ENCODE data around the gene CLP1.
"Not testable (repeated sequence)": the region's sequence is repeated elsewhere in the genome, so short reads cannot be mapped to it uniquely, and the experiment has no call there.

The CLP1 gene

GRCh38 chr11:57667117-57667735, 9.7 kb downstream of the CLP1 start:
- DNase-seq, result peak; percentile 88

GRCh38 chr11:57667736-57668433, 10.3 kb downstream of the CLP1 start, which contains the start of gene ZDHHC5:
ZDHHC5 (plus strand) TSS chr11:57668114; CDS start chr11:57673091, 4,977 bp downstream.
- peak; percentile 99 for DNase-seq

DNA sequence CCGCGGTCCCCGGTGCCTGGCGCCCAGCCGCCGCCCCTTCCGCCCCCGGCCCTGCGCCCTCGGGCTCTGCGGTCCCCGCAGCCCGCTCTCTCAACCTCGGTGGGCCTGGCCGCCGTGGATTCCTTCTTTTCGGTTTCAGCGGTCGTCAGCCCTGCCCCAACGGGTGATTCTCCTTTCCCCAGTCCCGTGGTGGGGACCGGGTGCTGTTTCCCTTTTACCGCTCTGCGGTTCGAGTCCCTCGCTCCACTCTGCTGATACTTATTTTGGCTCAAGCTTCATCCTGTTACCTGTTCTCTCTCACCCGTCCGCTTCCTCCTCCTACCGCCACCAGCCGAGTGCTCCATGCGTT, 10.8 kb downstream of the CLP1 start:
- peak; percentile 26 for DNase-seq

GRCh38 chr11:57674251-57674650, 16.7 kb downstream of the CLP1 start:
- no peak for DNase-seq

GRCh38 chr11:57675176-57675941, 17.8 kb downstream of the CLP1 start:
- no peak for DNase-seq

DNA sequence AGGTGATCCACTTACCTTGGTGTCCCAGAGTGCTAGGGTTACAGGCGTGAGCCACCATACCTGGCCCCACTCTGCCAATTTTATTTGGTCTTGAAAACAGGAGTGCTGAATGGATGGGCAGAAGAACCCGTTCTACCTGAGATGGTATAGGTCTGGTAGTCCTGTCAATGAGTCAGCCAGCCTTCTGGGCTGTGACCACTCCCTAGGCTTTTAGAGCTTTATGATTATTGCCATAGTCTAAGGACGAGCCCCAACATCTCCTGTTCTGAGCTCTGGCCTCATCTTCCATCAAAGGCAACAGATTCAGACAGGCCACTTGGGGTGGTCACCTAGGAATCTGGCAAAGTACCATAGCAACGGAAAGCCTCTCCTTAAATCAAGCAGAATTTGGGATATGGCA, 21.8 kb downstream of the CLP1 start:
- DNase-seq, result no peak

- no peak for DNase-seq
These were observed 23.0 kb downstream of the CLP1 start for GRCh38 chr11:57680552-57680874.

GRCh38 chr11:57681168-57681567, 23.6 kb downstream of the CLP1 start:
- DNase-seq, result no peak

GRCh38 chr11:57690474-57690873, 32.9 kb downstream of the CLP1 start:
- not testable (repeated sequence) for DNase-seq

DNA sequence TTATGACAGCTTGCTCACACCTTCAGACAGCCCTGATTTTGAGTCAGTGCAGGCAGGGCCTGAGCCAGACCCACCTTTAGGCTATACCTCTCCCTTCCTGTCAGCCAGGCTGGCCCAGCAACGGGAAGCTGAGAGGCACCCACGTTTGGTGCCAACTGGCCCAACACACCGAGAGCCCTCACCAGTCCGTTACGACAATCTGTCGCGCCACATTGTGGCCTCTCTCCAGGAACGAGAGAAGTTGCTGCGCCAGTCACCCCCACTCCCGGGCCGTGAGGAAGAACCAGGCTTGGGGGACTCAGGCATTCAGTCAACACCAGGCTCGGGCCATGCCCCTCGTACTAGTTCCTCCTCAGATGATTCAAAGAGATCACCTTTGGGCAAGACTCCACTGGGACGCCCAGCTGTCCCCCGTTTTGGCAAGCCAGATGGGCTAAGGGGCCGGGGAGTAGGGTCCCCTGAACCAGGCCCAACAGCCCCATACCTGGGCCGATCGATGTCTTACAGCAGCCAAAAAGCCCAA, 41.3 kb downstream of the CLP1 start:
- DNase-seq, result no peak

GRCh38 chr11:57699813-57700212, 42.3 kb downstream of the CLP1 start:
- no peak for DNase-seq

GRCh38 chr11:57700425-57700824, 42.9 kb downstream of the CLP1 start:
- DNase-seq, result no peak

DNA sequence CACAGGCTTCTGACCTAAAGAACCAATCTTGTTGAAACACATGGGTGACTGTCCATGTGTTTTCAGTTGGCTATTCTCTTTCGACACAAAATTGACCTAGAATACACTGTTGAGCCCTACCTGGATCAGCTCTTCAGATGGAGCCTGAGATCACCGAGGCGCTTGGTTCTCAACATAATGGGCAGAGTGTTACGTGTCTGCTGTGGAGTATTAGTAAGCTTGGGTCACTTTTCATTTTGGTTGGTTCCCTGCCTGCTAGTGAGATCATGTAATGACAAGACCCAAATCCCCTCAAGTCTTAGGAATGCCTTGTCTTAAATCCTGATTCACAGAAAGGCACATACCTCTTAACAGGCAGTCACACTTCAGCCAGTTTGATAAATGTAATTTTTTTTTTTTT, 45.8 kb downstream of the CLP1 start:
- no peak for DNase-seq

DNA sequence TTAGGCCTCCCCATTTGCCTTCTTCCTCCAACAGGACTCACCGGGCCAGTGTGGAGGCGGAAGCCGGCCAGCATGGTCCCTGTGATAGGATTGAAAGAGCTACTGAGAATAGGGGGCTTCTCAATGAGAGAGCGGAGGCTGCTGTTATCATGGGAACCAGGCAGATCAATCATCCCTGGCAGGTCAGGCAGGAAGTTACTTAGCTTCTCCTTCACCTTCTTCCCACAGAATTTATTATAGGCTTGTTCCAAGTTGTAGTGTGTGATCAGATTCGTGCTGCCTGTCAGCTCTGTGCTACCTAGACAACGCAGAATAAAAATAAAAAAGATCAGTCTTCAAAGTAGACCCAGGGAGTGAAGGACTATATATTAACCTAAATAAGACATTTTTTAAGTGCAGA, 47.4 kb downstream of the CLP1 start:
- no peak for DNase-seq

DNA sequence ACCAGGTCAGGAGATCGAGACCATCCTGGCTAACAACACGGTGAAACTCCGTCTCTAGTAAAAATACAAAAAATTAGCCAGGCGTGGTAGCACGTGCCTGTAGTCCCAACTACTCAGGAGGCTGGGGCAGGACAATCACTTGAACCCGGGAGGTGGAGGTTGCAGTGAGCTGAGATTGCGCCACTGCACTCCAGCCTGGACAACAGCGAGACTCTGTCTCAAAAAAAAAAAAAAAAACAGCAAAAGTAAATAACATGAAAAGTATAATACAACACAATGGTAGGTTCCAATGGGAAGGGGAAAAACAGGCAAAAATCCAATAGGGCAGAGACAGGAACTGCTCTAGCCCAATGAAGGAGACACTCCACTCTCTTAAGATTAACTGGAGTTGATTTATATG, 47.9 kb downstream of the CLP1 start:
- not testable (repeated sequence) for DNase-seq

- no peak for DNase-seq
These were observed 52.3 kb downstream of the CLP1 start for GRCh38 chr11:57709802-57710367.
